ENCODE data around the gene KLHL5. TPM values are rescaled to one million over a fixed set of nuclear protein-coding genes. Genes with fewer than 3 reads are reported as not detected.
A peak's percentile ranks its signal among the peaks of the same experiment; 100 is the strongest.

KLHL5 gene
- total RNA-seq, 1 donor from 2014 or later: 30.2 TPM

- TF ChIP-seq, protein P1, sequence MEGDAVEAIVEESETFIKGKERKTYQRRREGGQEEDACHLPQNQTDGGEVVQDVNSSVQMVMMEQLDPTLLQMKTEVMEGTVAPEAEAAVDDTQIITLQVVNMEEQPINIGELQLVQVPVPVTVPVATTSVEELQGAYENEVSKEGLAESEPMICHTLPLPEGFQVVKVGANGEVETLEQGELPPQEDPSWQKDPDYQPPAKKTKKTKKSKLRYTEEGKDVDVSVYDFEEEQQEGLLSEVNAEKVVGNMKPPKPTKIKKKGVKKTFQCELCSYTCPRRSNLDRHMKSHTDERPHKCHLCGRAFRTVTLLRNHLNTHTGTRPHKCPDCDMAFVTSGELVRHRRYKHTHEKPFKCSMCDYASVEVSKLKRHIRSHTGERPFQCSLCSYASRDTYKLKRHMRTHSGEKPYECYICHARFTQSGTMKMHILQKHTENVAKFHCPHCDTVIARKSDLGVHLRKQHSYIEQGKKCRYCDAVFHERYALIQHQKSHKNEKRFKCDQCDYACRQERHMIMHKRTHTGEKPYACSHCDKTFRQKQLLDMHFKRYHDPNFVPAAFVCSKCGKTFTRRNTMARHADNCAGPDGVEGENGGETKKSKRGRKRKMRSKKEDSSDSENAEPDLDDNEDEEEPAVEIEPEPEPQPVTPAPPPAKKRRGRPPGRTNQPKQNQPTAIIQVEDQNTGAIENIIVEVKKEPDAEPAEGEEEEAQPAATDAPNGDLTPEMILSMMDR (conservative IDR thresholded peaks at IDR 0.05): no peak
- Mint-ChIP-seq H3K36me3 (ENCODE audit: low read depth) (no peaks in the 10 kb centered on the region), H3K4me1 (peaks cover 25% of the 10 kb centered on the region), H3K27ac (ENCODE audit: unreplicated experiment) (no peak overlapping the region), H3K27me3 (ENCODE audit: low read depth) (no peaks in the 10 kb centered on the region), H3K4me3 (peak overlapping the region; percentile 84), H3K9me3 (no peaks in the 10 kb centered on the region)
- DNase-seq (ENCODE audit: low read depth, low spot score): no peak
Observed at GRCh38 chr4:39061457-39061856, 575 bp upstream of the KLHL5 start.

DNA sequence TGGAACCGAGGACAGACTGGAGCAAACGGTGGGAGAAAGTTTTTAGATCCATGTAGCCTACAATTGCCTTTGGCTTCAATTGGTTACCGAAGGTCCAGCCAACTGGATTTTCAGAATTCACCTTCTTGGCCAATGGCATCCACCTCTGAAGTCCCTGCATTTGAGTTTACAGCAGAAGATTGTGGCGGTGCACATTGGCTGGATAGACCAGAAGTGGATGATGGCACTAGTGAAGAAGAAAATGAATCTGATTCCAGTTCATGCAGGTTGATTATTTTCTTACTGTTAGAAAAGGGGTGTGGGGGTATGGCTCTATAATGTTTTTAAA, 702 bp downstream of the KLHL5 start:
- Mint-ChIP-seq H3K4me1 (peaks cover 25% of the 10 kb centered on the region), H3K27me3 (ENCODE audit: low read depth) (no peaks in the 10 kb centered on the region), H3K27ac (ENCODE audit: unreplicated experiment) (peak overlapping the region; percentile 95), H3K36me3 (ENCODE audit: low read depth) (no peaks in the 10 kb centered on the region), H3K4me3 (peak overlapping the region; percentile 84), H3K9me3 (no peaks in the 10 kb centered on the region)
- TF ChIP-seq, protein P1 (conservative IDR thresholded peaks at IDR 0.05): no peak
- DNase-seq (ENCODE audit: low read depth, low spot score): no peak

- TF ChIP-seq, protein P1 (conservative IDR thresholded peaks at IDR 0.05): no peak
- Mint-ChIP-seq H3K4me1 (peaks cover 25% of the 10 kb centered on the region), H3K27ac (ENCODE audit: unreplicated experiment) (no peak overlapping the region), H3K9me3 (no peaks in the 10 kb centered on the region), H3K4me3 (no peak overlapping the region), H3K36me3 (ENCODE audit: low read depth) (no peaks in the 10 kb centered on the region), H3K27me3 (ENCODE audit: low read depth) (no peaks in the 10 kb centered on the region)
- no peak for DNase-seq (ENCODE audit: low read depth, low spot score)
Observed at GRCh38 chr4:39063430-39063829, 1.4 kb downstream of the KLHL5 start.

DNA sequence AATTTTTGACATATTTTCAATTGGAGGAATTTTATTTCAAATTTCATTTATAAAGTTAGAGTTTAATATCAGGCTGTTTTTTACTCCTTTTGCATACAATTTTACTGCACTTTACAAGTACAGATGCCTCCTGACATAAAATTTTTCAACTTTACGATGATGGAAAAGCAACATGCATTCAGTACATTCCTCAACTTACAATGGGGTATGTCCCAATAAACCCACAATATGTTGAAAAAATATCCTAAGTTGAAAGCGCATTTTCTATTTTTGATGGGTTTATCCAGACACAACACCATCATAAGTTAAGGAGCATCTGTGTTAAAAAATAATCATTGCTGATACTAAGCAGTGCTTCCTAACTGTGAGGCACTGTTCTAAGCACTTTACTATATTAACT, 4.3 kb downstream of the KLHL5 start:
- Mint-ChIP-seq H3K9me3 (no peaks in the 10 kb centered on the region), H3K36me3 (ENCODE audit: low read depth) (no peaks in the 10 kb centered on the region), H3K4me1 (peaks cover 20% of the 10 kb centered on the region), H3K27ac (ENCODE audit: unreplicated experiment) (no peak overlapping the region), H3K27me3 (ENCODE audit: low read depth) (no peaks in the 10 kb centered on the region), H3K4me3 (no peak overlapping the region)
- TF ChIP-seq, protein P1 (conservative IDR thresholded peaks at IDR 0.05): no peak
- no peak for DNase-seq (ENCODE audit: low read depth, low spot score)

- TF ChIP-seq, protein P1 (conservative IDR thresholded peaks at IDR 0.05): no peak
- Mint-ChIP-seq H3K9me3 (no peaks in the 10 kb centered on the region), H3K4me3 (no peak overlapping the region), H3K27me3 (ENCODE audit: low read depth) (no peaks in the 10 kb centered on the region), H3K36me3 (ENCODE audit: low read depth) (no peaks in the 10 kb centered on the region), H3K4me1 (peaks cover 13% of the 10 kb centered on the region), H3K27ac (ENCODE audit: unreplicated experiment) (no peak overlapping the region)
- DNase-seq (ENCODE audit: low read depth, low spot score): no peak
Observed at GRCh38 chr4:39067031-39067430, 5.0 kb downstream of the KLHL5 start.

DNA sequence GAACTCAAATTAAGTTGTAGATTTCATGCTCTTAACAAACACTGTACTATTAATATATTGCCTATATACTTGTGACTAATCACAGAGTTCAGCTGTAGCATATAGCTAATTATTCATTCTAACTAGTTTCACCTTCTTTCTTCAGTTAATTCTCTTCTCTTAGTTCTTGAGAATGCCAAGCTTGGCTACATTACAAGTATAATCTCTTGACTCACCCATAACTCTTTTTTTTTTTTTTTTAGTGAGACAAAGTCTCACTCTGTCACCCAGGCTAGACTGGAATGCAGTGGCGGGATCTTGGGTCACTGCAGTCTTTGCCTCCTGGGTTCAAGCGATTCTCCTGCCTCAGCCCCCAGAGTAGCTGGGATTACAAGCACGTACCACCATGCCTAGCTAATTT, 5.4 kb downstream of the KLHL5 start:
- Mint-ChIP-seq H3K4me3 (no peak overlapping the region), H3K36me3 (ENCODE audit: low read depth) (no peaks in the 10 kb centered on the region), H3K27ac (ENCODE audit: unreplicated experiment) (no peak overlapping the region)

More for the DNA sequence above, 5.4 kb downstream of the KLHL5 start:
- no peak for DNase-seq (ENCODE audit: low read depth, low spot score)
- Mint-ChIP-seq H3K27me3 (ENCODE audit: low read depth) (no peaks in the 10 kb centered on the region), H3K9me3 (no peaks in the 10 kb centered on the region), H3K4me1 (peaks cover 9% of the 10 kb centered on the region)
- TF ChIP-seq, protein P1 (conservative IDR thresholded peaks at IDR 0.05): no peak
